GM21447 (cell line): ENCODE results near the gene NSMCE1.
A peak's percentile ranks its signal among the peaks of the same experiment; 100 is the strongest.
"Not testable (repeated sequence)": the region's sequence is repeated elsewhere in the genome, so short reads cannot be mapped to it uniquely, and the experiment has no call there.

Experiments
- ATAC-seq: cut with Tn5 transposase; IDR thresholded peaks from one replicate; pipeline ENCODE4 v1.9.1; 2021; ENCODE audit not compliant: unreplicated experiment

The NSMCE1 gene

DNA sequence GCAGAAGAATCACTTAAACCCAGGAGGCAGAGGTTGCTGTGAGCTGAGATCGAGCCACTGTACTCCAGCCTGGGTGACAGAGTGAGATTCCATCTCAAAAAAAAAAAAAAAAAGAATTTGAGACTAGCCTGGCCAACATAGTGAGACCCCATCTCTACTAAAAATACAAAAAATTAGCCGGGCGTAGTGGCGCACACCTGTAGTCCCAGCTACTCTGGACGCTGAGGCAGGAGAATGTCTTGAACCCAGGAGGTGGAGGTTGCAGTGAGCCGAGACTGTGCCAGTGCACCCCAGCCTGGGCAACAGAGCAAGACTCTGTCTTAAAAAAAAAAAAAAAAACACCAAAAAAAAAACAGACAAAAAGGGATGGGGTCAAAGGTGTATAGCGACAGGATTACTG lies 4.1 kb upstream of the NSMCE1 start:
- ATAC-seq: not testable (repeated sequence)

DNA sequence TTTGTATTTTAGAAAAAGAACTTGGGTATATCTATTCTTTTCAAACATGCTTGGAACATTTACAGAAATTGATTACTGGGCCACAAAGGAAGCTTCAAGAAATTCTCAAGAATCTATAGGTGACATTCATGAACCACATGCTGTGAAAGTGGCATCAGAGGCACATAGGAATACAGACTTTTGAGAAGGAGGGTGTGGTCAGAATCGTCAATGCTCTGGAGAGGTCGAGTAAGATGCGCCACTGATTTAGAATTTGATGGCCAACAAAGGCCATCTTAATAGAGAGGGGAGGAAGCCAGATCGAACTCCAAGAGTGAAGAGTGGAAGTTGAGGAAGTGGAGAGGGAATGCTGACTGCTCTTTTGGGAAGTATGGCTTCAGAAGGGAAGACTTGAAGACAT lies 3.5 kb upstream of the NSMCE1 start:
- no peak for ATAC-seq

DNA sequence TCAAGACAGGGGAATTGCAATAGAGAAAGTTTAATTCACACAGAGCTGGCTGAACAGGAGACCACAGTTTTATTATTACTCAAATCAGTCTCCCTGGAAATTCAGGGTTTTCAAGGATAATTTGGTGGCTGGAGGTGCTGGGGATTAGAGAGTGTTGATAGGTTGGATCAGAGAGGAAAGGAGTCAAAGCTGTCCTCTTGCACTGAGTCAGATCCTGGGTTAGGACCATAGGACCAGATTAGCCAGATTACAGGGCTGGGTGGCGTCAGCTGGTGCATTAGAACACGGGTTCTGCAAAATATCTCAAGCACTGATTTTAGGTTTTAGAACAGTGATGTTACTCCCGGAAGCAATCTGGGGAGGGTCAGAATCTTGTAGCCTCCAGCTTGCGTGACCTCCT lies 1.8 kb upstream of the NSMCE1 start:
- no peak for ATAC-seq

DNA sequence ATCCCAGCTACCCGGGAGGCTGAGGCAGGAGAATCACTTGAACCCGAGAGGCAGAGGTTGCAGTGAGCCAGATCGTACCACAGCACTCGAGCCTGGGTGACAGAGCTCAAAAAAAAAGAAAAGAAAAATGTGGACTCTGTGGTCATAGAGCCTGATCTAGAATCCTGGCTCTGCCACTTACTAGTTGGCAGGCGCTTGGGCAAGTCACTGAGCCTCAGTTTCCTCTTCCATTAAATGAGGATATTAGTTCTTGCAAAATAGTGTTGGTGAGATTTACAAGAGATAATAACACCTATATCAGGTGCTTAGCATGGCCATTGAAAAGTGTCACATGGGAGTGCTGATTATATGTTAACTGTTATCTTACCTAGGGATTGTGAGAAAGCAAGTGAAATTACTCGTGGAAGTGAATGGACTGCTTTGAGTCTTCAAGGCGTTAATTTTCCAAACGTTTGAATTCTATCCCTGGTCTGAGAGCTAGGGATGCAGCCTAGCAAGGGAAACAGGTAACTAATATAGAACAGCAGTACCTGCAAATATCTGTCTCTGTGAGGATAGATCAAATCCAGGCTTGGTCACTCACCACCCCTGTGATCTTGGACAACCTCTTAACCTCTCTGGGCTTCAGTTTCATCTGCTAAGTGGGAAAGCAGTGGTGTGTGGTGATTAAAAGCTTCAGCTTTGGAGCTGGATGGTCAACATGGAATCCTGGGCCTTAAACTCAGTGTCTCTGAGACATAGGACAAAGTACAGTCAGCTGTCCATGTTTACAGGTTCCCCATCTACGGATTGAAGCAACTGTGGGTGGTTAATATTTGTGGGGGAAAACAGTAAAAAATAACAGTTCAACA lies 953 bp upstream of the NSMCE1 start:
- ATAC-seq: no peak

DNA sequence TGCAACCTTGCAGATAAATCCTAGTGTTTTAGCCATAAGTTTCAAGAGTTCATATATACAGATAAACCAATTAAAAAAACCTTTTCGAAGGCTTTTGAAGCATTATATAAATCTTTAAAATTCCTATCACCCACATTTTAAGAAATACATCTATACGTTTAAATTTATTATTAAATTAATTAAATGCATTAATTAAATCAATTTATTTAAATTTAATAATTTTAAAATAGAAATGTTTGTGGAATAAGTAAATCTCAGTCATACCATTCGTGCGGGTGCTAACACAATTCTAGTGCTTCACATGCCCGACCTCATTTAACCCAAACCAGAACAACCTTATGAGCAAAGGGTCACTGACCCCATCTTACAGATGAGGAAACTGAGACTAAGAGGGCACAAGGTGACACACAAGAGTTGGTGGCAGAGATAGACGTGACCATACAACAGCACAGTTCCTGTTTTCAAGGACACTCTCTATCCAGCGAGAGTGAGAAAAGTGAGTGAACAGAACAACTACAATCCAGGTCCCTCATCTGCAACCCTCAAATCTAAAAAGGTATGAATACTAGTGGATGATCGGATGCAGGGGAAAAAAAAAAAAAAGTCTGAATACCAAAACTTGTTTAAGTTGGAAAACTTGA lies 1.4 kb downstream of the NSMCE1 start:
- no peak for ATAC-seq

DNA sequence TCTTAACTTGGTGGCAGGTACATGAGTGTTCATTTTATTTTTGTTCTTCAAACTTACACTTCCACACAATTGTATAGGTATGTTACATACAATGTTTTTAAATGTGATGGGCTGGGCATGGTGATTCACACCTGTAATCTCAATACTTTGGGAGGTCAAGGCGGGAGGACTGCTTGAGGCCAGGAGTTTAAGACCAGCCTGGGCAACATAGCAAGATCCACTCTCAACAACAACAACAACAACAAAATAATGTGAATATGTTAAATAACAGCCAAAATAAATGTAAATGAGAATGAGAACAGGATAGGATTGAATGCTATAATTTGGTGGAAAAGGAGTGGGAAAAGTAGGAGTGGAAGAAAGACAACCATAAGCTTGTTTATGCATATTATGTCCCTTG lies 2.6 kb downstream of the NSMCE1 start:
- ATAC-seq: no peak

DNA sequence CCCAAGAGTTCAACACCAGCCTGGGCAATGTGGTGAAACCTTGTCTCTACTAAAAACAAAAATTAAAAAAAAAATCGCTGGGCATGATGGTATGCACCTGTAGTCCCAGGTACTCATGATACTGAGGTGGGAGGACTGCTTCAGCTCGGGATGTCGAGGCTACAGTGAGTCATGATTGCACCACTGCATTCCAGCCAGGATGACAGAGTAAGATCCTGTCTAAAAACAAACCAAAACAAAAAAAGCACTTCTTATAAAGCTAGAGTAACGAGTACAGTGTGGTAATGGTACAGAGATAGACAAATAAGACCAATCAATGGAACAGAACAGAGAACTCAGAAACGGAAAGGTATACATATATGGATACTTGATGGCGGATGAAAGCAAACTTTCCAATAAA lies 4.4 kb downstream of the NSMCE1 start:
- ATAC-seq: no peak

DNA sequence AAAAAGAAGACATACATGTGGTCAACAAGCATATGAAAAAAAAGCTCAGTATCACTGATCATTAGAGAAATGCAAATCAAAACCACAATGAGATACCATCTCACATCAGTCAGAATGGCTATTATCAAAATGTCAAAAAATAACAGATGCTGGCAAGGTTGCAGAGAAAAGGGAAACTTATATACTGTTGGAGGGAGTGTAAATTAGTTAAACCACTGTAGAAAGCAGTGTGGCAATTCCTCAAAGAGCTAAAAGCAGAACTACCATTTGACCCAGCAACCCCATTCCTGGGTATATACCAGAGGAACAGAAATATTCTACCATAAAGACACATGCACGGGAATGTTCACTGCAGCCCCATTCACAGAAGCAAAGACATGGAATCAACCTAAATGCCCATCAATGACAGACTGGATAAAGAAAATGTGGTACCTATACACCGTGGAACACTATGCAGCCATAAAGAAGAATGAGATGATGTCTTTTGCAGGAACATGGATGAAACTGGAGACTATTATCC lies 5.6 kb downstream of the NSMCE1 start:
- ATAC-seq: not testable (repeated sequence)

DNA sequence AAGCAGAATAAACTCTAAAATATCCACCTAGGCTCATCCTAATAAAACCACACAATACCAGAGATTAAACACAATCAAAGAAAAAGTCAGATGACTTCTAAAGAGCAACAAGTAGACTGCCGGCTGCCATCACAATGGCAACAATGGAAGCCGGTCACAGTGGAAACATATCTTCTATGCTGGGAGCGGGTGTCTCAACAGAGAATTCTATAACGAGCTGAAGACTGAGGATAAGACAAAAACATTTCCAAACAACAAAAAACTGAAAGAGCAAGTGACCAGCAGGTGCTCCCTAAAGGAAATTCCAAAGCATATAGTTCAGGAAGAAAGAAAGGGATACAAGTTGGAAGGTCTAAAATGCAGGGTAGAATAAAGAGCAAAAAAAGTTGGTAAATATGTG lies 8.9 kb downstream of the NSMCE1 start:
- ATAC-seq: no peak

DNA sequence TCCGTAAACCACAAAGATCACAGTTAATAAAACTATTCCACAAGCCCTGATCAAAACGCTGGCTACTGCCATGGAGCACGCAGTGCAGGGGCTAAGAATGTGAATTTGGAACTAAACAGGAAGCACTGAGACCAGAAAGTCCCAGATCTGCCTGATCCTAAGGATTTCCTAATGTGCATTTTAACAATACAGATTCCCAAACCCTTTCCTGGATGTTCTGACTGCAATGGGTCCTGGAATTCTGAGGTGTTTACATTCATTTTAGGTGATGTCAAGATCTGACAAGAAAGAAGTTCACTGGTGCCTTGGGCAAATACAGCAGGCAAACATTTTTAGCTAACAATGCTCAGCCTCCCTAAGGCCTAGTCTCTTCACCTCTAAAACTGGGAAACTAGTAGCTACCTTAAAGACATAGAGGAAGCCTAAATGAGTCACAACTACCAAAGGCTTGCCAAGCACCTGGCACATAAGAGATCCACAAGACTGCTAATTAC lies 10.3 kb downstream of the NSMCE1 start:
- ATAC-seq: no peak

DNA sequence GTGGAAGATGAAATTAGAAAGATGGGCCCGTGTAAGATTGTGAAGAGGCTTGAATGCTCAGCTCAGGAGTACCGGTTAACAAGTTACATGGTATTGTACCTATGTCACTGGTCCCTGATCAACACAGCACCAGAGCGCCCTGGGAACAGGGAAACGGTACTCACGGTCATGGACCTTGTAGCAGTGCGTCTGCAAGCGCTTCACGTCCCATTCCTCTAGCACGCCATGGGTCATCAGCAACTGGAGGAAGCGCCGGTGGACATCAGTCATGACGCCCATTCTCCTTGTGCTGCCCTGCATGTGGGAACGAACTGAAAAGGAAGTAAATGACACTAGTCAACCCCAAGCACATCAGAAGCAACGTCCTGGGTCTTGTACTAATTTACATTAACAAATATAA lies 11.3 kb downstream of the NSMCE1 start:
- ATAC-seq: no peak

DNA sequence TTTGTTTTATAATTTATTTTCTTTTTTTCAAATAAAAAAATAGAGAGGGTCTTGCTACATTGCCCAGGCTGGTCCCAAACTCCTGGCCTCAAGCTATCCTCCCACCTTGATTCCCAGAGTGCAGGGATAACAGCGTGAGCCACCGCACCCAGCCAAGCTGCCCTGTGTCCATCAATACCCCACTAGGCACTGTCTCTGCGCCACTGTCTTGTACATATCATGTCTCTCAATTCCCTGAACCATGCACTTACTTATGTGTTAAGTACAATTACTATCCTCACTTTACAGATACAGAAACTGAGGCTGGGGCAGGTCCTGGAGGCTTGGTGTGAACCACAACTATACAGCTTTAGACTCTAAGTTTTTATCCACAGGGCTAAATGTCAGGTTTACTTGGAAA lies 11.7 kb downstream of the NSMCE1 start:
- ATAC-seq: no peak

DNA sequence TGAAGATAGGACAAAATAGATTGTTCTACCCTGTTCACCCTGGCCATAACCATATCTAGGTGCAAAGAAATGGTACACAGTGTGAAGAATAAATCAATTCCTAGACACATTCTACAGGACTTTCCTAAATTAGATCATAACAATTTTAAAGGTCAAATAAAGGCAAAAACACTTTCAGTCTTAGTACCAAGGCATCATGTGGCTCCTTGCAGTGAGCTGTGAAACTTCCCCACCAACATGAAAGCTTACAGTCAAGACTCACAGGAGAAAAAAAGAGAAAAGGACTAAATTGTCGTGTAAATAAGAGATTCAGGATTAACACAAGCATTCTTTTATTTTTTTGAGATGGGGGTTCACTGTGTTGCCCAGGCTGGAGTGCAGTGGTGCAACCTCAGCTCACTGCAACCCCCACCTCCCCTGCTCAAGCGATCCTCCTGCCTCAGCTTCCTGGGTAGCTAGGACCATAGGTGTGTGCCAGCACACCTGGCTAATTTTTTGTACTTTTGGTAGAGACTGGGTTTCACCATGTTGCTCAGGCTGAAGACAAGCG lies 14.2 kb downstream of the NSMCE1 start:
- ATAC-seq: peak; percentile 79

DNA sequence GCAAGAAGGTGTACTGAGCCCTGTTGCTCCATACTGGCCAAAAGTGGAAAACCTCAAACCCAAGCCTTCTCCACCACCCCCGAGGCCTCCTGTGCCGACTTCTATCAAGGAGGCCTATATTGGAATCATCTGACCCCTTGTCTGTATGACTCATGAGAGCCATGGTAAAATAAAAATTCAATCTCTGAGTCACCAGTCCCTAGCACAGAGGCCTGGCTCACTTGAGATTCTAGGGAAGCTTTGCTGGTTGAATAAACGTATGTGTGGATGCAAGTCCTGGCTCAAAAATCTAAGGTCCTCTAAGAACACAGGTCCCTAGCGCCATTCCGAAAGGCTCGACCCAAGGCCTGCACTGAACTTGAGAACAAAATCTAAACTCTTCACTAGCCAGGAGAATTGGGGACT lies 15.0 kb downstream of the NSMCE1 start:
- no peak for ATAC-seq

DNA sequence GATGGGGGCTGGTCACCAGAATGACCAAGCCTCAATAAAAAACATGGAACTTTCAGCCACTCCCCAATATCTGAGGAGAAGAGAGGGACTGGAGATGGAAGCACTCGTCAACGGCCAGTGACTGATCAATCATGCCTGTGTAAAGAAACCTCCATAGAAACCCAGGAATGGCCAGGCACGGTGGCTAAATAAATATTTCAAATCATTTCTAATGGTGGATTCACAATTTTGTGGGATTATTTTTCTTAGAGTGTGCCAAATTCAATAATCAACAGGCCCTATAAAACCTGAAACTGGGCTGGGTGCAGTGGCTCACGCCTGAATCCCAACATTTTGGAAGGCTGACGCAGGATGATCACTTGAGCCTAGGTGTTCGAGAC lies 16.4 kb downstream of the NSMCE1 start:
- ATAC-seq: no peak

DNA sequence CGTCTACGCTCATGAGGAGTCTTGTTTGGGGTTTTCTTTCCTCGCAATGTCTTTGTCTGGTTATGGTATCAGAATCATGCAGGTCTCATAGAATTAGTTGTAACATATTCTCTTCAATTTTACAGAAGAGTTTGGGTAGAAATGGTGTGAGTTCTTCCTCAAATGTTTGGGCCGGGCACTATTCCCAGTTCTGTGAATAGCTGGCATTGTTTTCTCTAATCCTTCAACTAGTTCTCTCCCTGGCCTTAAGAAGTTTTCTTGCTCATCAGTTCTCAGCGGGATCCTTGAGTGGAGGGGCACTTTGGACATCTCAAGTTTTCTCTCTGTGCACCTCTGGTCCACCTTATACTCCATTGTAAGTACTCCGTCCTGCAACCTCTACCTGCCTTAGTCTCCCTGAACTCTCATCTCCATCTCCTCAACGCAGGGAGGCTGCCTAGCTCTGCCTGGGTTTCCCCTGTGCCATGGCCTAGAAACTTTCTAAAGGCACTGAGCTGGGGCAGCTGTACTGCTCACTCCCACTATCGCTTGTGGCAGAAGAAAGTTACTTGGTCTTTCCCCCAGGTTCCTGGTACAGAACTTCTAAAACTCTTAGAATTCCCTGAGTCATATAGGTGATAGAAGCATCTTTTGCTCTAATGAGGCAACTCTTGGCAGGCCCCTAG lies 16.9 kb downstream of the NSMCE1 start:
- ATAC-seq: no peak

DNA sequence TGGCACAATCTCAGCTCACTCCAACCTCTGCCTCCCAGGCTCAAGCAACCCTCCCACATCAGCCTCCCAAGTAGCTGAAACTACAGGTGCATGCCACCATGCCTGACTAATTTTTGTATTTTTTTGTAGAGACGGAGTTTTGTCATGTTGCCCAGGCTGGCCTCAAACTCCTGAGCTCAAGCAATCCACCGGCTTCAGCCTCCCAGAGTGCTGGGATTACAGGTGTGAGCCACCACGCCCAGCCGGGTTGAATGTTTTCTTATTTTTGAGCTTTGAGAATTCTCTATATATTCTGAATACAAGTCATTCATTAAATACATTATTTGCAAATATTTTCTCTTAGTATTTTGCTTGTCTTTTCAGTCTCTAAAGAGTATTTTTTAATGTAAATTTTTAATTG lies 19.7 kb downstream of the NSMCE1 start:
- ATAC-seq: not testable (repeated sequence)

DNA sequence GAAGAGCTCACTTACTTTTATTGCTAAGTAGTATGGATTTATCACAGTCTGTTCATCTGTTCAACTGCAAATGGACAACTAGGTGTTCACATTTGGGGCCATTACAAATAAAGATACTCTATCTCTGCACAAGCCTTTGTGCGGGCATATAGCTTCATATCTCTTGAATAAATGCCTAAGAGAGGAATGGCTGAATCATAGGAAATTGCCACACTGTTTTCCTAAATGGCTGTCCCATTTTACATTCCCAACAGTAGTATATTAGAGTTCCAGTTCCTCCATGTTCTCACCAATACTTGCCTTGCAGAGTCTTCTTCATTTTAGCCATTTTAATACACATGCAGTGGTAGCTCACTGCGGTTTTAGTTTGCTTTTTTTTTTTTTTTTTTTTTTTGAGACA lies 20.5 kb downstream of the NSMCE1 start:
- no peak for ATAC-seq

DNA sequence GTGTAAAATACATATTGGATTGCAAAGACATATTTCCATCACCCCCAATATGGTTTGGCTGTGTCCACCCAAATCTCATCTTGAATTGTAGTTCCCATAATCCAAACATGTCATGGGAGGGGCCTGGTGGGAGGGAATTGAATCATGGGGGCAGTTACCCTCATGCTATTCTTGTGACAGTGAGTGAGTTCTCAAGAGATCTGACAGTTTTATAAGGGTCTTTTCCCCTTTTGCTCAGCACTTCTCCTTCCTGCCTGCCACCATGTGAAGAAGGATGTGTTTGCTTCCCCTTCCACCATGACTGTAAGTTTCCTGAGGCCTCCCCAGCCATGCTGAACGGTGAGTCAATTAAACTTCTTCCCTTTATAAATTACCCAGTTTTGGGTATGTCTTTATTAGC lies 21.5 kb downstream of the NSMCE1 start:
- ATAC-seq: not testable (repeated sequence)

DNA sequence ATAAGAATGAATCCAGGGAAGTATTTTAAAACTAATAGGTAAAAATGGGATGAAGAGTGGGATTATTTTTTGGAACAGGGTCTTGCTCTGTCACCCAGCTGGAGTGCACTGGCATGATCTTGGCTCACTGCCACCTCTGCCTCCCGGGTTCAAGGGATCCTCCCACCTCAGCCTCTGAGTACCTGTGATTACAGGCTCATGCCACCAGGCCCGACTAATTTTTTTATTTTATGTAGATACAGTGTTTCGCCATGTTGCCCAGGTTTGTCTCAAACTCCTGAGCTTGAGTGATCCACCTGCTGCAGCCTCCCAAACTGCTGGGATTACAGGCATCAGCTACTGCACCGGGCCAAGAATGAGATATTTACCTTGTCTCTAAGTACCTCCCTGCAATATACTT lies 22.1 kb downstream of the NSMCE1 start:
- ATAC-seq: no peak
